K562 (cell line): ENCODE results near the gene LAMA4. TPM values are rescaled to one million over a fixed set of nuclear protein-coding genes. Genes with fewer than 3 reads are reported as not detected.
A peak's percentile ranks its signal among the peaks of the same experiment; 100 is the strongest.

Experiments
- ATAC-seq: fragments of 200-7000 bp; cut with Tn5 transposase; 3 replicates; pipeline ENCODE4 v1.9.1; 2020; ENCODE audit warnings: moderate library complexity
- BruUV-seq: library from RNA; stranded (reverse); fragments of 400-500 nt; replicated peaks from 2 replicates; lab custom pipeline; 2021; lab: Mats Ljungman, UMichigan
- CTCF ChIA-PET: fragments of 300-600 bp; formaldehyde crosslinking; extraction: SDS; loops from one replicate; lab custom pipeline; 2021; ENCODE audit warnings: low intra/inter-chr PET ratio; lab: Yijun Ruan, JAX
- POLR2A ChIA-PET: fragments of 300-600, 350-650 bp; sonication (Branson Sonifier 250); formaldehyde crosslinking; extraction: SDS; loops from one replicate; lab custom pipeline; 2021; ENCODE audit warnings: antibody characterized with exemption, inconsistent platforms; lab: Yijun Ruan, JAX
- DNase-seq, 4 experiments: peaks; one replicate each; pipeline versions ENCODE4 v3.0.0 to v3.0.0-alpha.2; 2011 to 2018; ENCODE audit warnings: low spot score in 3 of 4, mixed read lengths in 3 of 4; ENCODE audit errors: extremely low read depth in 1 of 4
- FAIRE-seq: peaks from 2 replicates; lab custom pipeline; 2011; peaks lifted over from hg19 to GRCh38; lab: Jason Lieb, UNC
- H2AFZ ChIP-seq: 2 replicates; pipeline ENCODE4 v1.6.0; 2011; ENCODE audit warnings: low read depth, low read length, control low read depth, inconsistent platforms
- H3K27ac ChIP-seq: fragments of 200-600 bp; 3 replicates; pipeline ENCODE4 v1.8.0; 2011; ENCODE audit warnings: low read depth, mild to moderate bottlenecking, control low read depth, inconsistent platforms, low read length, moderate library complexity, mixed read lengths; ENCODE audit errors: extremely low read depth
- H3K27me3 ChIP-seq, 2 experiments: fragments of 300-600 bp in 1 of 2; 2 replicates in 1 of 2; 3 replicates in 1 of 2; pipeline versions ENCODE4 v1.6.0 to v1.8.0; 2011; ENCODE audit warnings: inconsistent platforms in 2 of 2, low read length in 2 of 2, mild to moderate bottlenecking in 1 of 2, mixed read lengths in 1 of 2, moderate library complexity in 1 of 2; ENCODE audit not compliant: control insufficient read depth in 2 of 2, insufficient read depth in 2 of 2
- H3K36me3 ChIP-seq: fragments of 300-600 bp; 3 replicates; pipeline ENCODE4 v1.8.0; 2011; ENCODE audit warnings: mild to moderate bottlenecking, low read length, inconsistent platforms; ENCODE audit not compliant: control insufficient read depth, insufficient read depth
- H3K4me1 ChIP-seq, 2 experiments: fragments of 200-600 bp in 1 of 2; replicated peaks in 1 of 2; 2 replicates in 1 of 2; 3 replicates in 1 of 2; pipeline versions ENCODE4 v1.5.1 to v1.8.0; 2011; ENCODE audit warnings: inconsistent platforms in 2 of 2, low read length in 2 of 2, mild to moderate bottlenecking in 1 of 2, mixed read lengths in 1 of 2, moderate library complexity in 1 of 2; ENCODE audit not compliant: control insufficient read depth in 2 of 2, insufficient read depth in 2 of 2
- H3K4me2 ChIP-seq: 2 replicates; pipeline ENCODE4 v1.6.1; 2011; ENCODE audit warnings: low read length, control low read depth, inconsistent platforms, mixed read lengths; ENCODE audit not compliant: insufficient read depth
- H3K4me3 ChIP-seq: fragments of 200-600 bp; sonication (generic), shearing (Covaris generic); 2 replicates; pipeline ENCODE4 v1.5.1; 2016; ENCODE audit warnings: control low read depth, inconsistent platforms
- H3K79me2 ChIP-seq: fragments of 200-600 bp; 3 replicates; pipeline ENCODE4 v1.8.0; 2011; ENCODE audit warnings: low read length, inconsistent platforms; ENCODE audit not compliant: control insufficient read depth, insufficient read depth
- H3K9ac ChIP-seq, 2 experiments: 2 replicates each; pipeline versions ENCODE4 v1.6.0 to v1.6.1; 2011; ENCODE audit warnings: low read depth in 2 of 2, low read length in 2 of 2, control low read depth in 1 of 2, inconsistent platforms in 1 of 2, mild to moderate bottlenecking in 1 of 2, mixed read lengths in 1 of 2; ENCODE audit not compliant: insufficient read depth in 1 of 2
- H3K9me1 ChIP-seq: one replicate; pipeline ENCODE4 v1.6.0; 2011; ENCODE audit warnings: inconsistent platforms, mild to moderate bottlenecking, low read length, moderate library complexity; ENCODE audit not compliant: control insufficient read depth, insufficient read depth
- H3K9me3 ChIP-seq: replicated peaks from 2 replicates; pipeline ENCODE4 v1.5.1; 2011; ENCODE audit warnings: low read depth, low read length, inconsistent platforms; ENCODE audit not compliant: control insufficient read depth, insufficient read depth
- H4K20me1 ChIP-seq: replicated peaks from 2 replicates; pipeline ENCODE4 v1.6.1; 2011; ENCODE audit warnings: low read length, inconsistent platforms, mixed read lengths; ENCODE audit not compliant: control insufficient read depth, insufficient read depth
- ATF1 ChIP-seq, 2 experiments: fragments of 450-650 bp in 1 of 2; IDR thresholded peaks; 2 replicates each; pipeline ENCODE4 v1.6.1; 2016; ENCODE audit warnings: missing compliant biosample characterization in 1 of 2, missing genetic modification characterization in 1 of 2
- DDX20 ChIP-seq: fragments of 450-650 bp; IDR thresholded peaks from 2 replicates; pipeline ENCODE4 v1.6.1; 2016; ENCODE audit warnings: missing genetic modification characterization, low read depth, mild to moderate bottlenecking, missing compliant biosample characterization, moderate library complexity
- GATAD2A ChIP-seq: fragments of 450-650 bp; IDR thresholded peaks from 2 replicates; pipeline ENCODE4 v1.6.1; 2017
- HMGN3 ChIP-seq: IDR thresholded peaks from 2 replicates; pipeline ENCODE4 v1.6.1; 2011; ENCODE audit warnings: borderline replicate concordance, low read depth, mild to moderate bottlenecking, mixed read lengths, low read length; ENCODE audit not compliant: insufficient read length; ENCODE audit errors: extremely low read depth
- MYC ChIP-seq, 2 experiments: fragments of 250-450 bp in 1 of 2; sonication (Bioruptor Pico) in 1 of 2; IDR thresholded peaks; 2 replicates each; pipeline versions ENCODE4 v1.5.1 to v1.6.1; 2012 to 2021; ENCODE audit warnings: low read depth in 2 of 2, borderline replicate concordance in 1 of 2, improper control_type of control experiment in 1 of 2, low read length in 1 of 2, mild to moderate bottlenecking in 1 of 2, moderate library complexity in 1 of 2
- PHF20 ChIP-seq: fragments of 450-650 bp; IDR thresholded peaks from 2 replicates; pipeline ENCODE4 v1.6.1; 2018; ENCODE audit not compliant: partially characterized antibody
- RB1 ChIP-seq: fragments of 450-650 bp; IDR thresholded peaks from 2 replicates; pipeline ENCODE4 v1.6.1; 2017; ENCODE audit warnings: low read depth, mild to moderate bottlenecking
- SAP30 ChIP-seq: fragments of 200-600 bp; sonication (generic); IDR thresholded peaks from 2 replicates; pipeline ENCODE4 v1.6.1; 2012; ENCODE audit warnings: borderline replicate concordance, low read depth, mild to moderate bottlenecking, moderate library complexity, low read length, control low read depth, inconsistent platforms; ENCODE audit not compliant: insufficient read depth, poor library complexity, severe bottlenecking
- TRIM24 ChIP-seq, 2 experiments: fragments of 450-650 bp; IDR thresholded peaks; 2 replicates each; pipeline ENCODE4 v1.6.1; 2016
- ZNF197 ChIP-seq: fragments of 200-800 bp; sonication (Bioruptor generic); IDR thresholded peaks from 2 replicates; pipeline ENCODE4 v1.6.1; 2016; ENCODE audit warnings: low read depth, missing genetic modification characterization, missing compliant biosample characterization
- ZNF561 ChIP-seq: fragments of 450-650 bp; formaldehyde crosslinking; conservative IDR thresholded peaks from 2 replicates; pipeline ENCODE4 v1.4.0; 2020; ENCODE audit warnings: mild to moderate bottlenecking, moderate library complexity
- WGBS: fragments of 100-300 bp; shearing (Covaris generic); methylation state at CpG from one replicate; pipeline ENCODE4 v1.1.6; 2016; ENCODE audit warnings: low coverage, mixed read lengths; ENCODE audit not compliant: insufficient coverage; ENCODE audit errors: missing lambda C conversion rate; 5-methylcytosine and 5-hydroxymethylcytosine counted together
- in situ Hi-C: fragments of 300-500 bp; cut with MboI; formaldehyde crosslinking; loops from 4 replicates; pipeline ENCODE4 v1.15.0; 2018; ENCODE audit warnings: inconsistent platforms, mixed read lengths
- intact Hi-C: fragments of 100-400 bp; cut with micrococcal nuclease; formaldehyde crosslinking; loops from 2 replicates; pipeline ENCODE4 v1.14.2; 2022
- polyA plus RNA-seq, 8 experiments: library from polyadenylated mRNA; depleted of rRNA in 4 of 8; stranded (reverse) in 5 of 8; unstranded in 3 of 8; fragments of >200 nt; fragmentation: Nextera tagmentation in 2 of 8; fragmentation: Illumina TruSeq in 1 of 8; extraction: Ambion mirVana in 2 of 8; extraction: Trizol in 1 of 8; gene quantifications; 2 replicates each; pipeline versions ENCODE4 v1.2.1 to v1.2.3, GENCODE V29; 2011 to 2014; ENCODE audit warnings: inconsistent platforms in 1 of 8, missing spikeins in 1 of 8
- total RNA-seq, 7 experiments: library from RNA; depleted of rRNA in 6 of 7; stranded (reverse); fragments of >200 nt in 6 of 7; fragmentation: Illumina TruSeq in 2 of 7; extraction: Trizol in 2 of 7; gene quantifications; 2 replicates each; pipeline versions ENCODE4 v1.2.1 to v1.2.3, GENCODE V29; 2011 to 2021; ENCODE audit warnings: low replicate concordance in 1 of 7
- TF ChIP-seq, protein P1 (sequence below), 3 experiments: IDR thresholded peaks in 2 of 3; conservative IDR thresholded peaks in 1 of 3; 2 replicates each; pipeline ENCODE4 v1.5.1; 2011 to 2012; ENCODE audit warnings: low read length in 3 of 3, mild to moderate bottlenecking in 3 of 3, control low read depth in 2 of 3, improper control_type of control experiment in 1 of 3, inconsistent platforms in 1 of 3, low read depth in 1 of 3, mixed read lengths in 1 of 3, moderate library complexity in 1 of 3; ENCODE audit not compliant: insufficient read depth in 2 of 3
- TF ChIP-seq, protein P2 (sequence below): conservative IDR thresholded peaks from 2 replicates; pipeline ENCODE4 v1.6.1; 2011; ENCODE audit warnings: low read depth, mild to moderate bottlenecking, low read length; ENCODE audit not compliant: control insufficient read depth
- TF ChIP-seq, protein P3 (sequence below): fragments of 450-650 bp; IDR thresholded peaks from 2 replicates; pipeline ENCODE4 v1.6.1; 2016; ENCODE audit warnings: borderline replicate concordance

Gene LAMA4
- total and polyA plus RNA-seq, 9 of the 15 experiments (the other 6 are each of a cell fraction or from before 2014, with no cell fraction given), result 0.05 to 2.9 (median 0.51) TPM

DNA sequence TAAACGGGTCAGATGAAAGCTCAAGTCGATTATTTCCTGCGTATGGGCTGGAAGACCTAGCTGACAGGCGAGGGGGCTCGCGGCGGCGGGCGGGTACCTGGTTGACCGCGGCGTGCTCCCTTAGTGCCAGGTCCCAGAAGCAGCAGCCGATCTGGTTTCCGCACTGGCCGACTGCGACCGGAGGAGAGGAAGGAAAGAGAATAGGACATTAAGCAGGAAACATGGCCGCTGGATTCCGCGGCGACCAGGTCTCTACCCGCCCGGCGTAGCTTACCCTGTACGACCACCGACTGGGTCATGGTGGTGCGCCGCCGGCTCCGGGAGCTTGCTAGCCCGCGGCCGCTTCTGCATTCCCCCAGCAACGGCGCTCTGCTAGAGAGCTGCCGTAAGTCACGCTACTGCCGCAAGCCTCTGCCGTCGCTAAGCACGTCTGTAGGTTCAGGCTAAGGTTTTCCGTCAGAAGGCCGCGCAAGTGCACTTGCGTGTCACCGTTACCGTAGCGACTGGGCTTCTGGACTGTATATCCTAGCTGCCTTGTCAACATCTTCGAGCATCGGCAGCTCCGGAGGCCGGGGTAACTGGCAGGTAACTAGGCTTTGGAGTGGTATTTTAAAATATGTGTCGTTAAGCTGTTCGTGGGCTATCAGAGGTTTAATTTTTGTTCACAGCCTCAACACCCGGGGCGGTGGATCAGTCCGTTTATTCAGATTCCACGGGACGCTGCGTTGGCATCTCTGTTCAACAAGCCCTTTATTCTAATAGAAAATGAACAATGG, 167.0 kb downstream of the LAMA4 start, which contains the start of the genes FAM229B and TUBE1:
Gene FAM229B, plus strand, starts transcription at position 456 of the 776 bp plus-strand sequence. CDS start 11,693 bp downstream, outside the sequence.
Gene TUBE1, minus strand, starts transcription at position 347 of the 776 bp plus-strand sequence. Its CDS starts 48 bp downstream, at position 299.
- H3K4me3 ChIP-seq, result peak within 1 kb of the TSS; percentile 62
- ATAC-seq (peak; percentile 97), FAIRE-seq (peak; percentile 99), DNase-seq (peak; percentile 81 to 96 (median 84))
- peaks cover 0 to 2% of the 10 kb centered on the region in 2 experiments; a peak in 2 of 5 replicates for H3K27me3 ChIP-seq
- H2AFZ ChIP-seq, result peak within 1 kb of the TSS; percentile 95
- H3K79me2 ChIP-seq, result peaks cover 9% of the 10 kb centered on the region; the same call in 2 of the 3 replicates
- H3K27ac ChIP-seq, result peak within 1 kb of the TSS; percentile 67
- intact Hi-C loops, result loop anchor here (2.0 to 5.0 kb wide), 2 partner anchors 60 to 75 kb away; no protein-coding TSS in a partner anchor
- H4K20me1 ChIP-seq, result no peaks in the 10 kb centered on the region
- 5% methylated on average over 47 of the region's 60 CpGs for WGBS
- H3K4me2 ChIP-seq, result peak within 1 kb of the TSS; percentile 92
- H3K36me3 ChIP-seq, result peaks cover 28% of the 10 kb centered on the region
- ChIA-PET POLR2A (interaction anchor here (0.7 to 1.8 kb wide), 5 partner anchors 13 to 1827 kb away, joined by 3 to 9 read pairs (median 3); no protein-coding TSS in a partner anchor), CTCF (interaction anchor here (2.2 kb wide), 1 partner anchor 76 kb away, joined by 11 read pairs; no protein-coding TSS in a partner anchor)
- BruUV-seq, result no TSS peak
- in situ Hi-C loops, result no loop called here
- H3K4me1 ChIP-seq, result no peaks in the 10 kb centered on the region; a peak in 1 of 5 replicates
- H3K9me3 ChIP-seq, result no peaks in the 10 kb centered on the region
- H3K9ac ChIP-seq, result peak within 1 kb of the TSS; percentile 81 to 98
- no peaks in the 10 kb centered on the region for H3K9me1 ChIP-seq
- TF ChIP-seq TRIM24 (IDR thresholded peaks at IDR 0.05) (no peak), HMGN3 (peak; percentile 56), ATF1 (CRISPR knock-in tag; IDR thresholded peaks at IDR 0.05) (no peak), ATF1 (tag; IDR thresholded peaks at IDR 0.05) (peak; percentile 75), RB1 (0 out of 2 replicates have a peak, but pooled peaks have one; percentile 27), MYC (IDR thresholded peaks at IDR 0.05; ENCODE audit: low read depth, low read length) (peak; percentile 56; the same call in 1 of the 2 replicates), MYC (CRISPR knock-in tag; IDR thresholded peaks at IDR 0.05; ENCODE audit: borderline replicate concordance, low read depth) (peak; percentile 77; the same call in 1 of the 2 replicates), GATAD2A (0 out of 2 replicates have a peak, but pooled peaks have one; percentile 51), DDX20 (tag) (no peak), PHF20 (peak; percentile 50), SAP30 (peak; percentile 75), ZNF561 (CRISPR knock-in tag) (no peak), ZNF197 (CRISPR knock-in tag) (no peak)
- TF ChIP-seq, protein P1, sequence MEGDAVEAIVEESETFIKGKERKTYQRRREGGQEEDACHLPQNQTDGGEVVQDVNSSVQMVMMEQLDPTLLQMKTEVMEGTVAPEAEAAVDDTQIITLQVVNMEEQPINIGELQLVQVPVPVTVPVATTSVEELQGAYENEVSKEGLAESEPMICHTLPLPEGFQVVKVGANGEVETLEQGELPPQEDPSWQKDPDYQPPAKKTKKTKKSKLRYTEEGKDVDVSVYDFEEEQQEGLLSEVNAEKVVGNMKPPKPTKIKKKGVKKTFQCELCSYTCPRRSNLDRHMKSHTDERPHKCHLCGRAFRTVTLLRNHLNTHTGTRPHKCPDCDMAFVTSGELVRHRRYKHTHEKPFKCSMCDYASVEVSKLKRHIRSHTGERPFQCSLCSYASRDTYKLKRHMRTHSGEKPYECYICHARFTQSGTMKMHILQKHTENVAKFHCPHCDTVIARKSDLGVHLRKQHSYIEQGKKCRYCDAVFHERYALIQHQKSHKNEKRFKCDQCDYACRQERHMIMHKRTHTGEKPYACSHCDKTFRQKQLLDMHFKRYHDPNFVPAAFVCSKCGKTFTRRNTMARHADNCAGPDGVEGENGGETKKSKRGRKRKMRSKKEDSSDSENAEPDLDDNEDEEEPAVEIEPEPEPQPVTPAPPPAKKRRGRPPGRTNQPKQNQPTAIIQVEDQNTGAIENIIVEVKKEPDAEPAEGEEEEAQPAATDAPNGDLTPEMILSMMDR (IDR thresholded peaks at IDR 0.05 in 2 of 3, conservative IDR thresholded peaks at IDR 0.05 in 1 of 3; ENCODE audit: insufficient read depth in 2 of 3, low read depth in 1 of 3, low read length in 3 of 3), result peak in 1 of 3 experiments; percentile 7; a peak in 1 of 6 replicates
- TF ChIP-seq, protein P2, sequence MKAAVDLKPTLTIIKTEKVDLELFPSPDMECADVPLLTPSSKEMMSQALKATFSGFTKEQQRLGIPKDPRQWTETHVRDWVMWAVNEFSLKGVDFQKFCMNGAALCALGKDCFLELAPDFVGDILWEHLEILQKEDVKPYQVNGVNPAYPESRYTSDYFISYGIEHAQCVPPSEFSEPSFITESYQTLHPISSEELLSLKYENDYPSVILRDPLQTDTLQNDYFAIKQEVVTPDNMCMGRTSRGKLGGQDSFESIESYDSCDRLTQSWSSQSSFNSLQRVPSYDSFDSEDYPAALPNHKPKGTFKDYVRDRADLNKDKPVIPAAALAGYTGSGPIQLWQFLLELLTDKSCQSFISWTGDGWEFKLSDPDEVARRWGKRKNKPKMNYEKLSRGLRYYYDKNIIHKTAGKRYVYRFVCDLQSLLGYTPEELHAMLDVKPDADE, result peak; percentile 80
- TF ChIP-seq, protein P3, sequence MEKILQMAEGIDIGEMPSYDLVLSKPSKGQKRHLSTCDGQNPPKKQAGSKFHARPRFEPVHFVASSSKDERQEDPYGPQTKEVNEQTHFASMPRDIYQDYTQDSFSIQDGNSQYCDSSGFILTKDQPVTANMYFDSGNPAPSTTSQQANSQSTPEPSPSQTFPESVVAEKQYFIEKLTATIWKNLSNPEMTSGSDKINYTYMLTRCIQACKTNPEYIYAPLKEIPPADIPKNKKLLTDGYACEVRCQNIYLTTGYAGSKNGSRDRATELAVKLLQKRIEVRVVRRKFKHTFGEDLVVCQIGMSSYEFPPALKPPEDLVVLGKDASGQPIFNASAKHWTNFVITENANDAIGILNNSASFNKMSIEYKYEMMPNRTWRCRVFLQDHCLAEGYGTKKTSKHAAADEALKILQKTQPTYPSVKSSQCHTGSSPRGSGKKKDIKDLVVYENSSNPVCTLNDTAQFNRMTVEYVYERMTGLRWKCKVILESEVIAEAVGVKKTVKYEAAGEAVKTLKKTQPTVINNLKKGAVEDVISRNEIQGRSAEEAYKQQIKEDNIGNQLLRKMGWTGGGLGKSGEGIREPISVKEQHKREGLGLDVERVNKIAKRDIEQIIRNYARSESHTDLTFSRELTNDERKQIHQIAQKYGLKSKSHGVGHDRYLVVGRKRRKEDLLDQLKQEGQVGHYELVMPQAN, result peak; percentile 78; the same call in 1 of the 2 replicates
